Measurements from ENCODE around the gene NCAPD3. TPM values are rescaled to one million over a fixed set of nuclear protein-coding genes. Genes with fewer than 3 reads are reported as not detected.
"Not testable (repeated sequence)": the region's sequence is repeated elsewhere in the genome, so short reads cannot be mapped to it uniquely, and the experiment has no call there.

NCAPD3 gene
- total and polyA plus RNA-seq, 5 donors from 2014 or later: 12.9 to 38.2 (median 15.3) TPM

DNA sequence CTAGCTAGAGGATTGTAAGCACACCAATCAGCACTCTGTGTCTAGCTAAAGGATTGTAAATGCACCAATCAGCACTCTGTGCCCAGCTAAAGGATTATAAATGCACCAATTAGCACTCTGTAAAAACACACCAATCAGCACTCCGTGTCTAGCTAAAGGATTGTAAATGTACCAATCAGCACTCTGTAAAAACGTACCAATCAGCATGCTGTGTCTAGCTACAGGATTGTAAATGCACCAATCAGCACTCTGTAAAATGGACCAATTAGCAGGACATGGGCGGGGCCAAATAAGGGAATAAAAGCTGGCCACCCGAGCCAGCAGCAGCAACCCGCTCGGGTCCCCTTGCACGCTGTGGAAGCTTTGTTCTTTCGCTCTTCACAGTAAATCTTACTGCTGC is 35.7 kb downstream of the NCAPD3 start:
- H3K9me3 Mint-ChIP-seq; H3K4me1 ChIP-seq (ENCODE audit: control insufficient read depth, insufficient read depth, low read length, poor library complexity, severe bottlenecking); H3K4me1 Mint-ChIP-seq; H3K4me3 ChIP-seq (ENCODE audit: low read depth, low read length); H3K27me3 Mint-ChIP-seq; H3K27ac ChIP-seq (ENCODE audit: insufficient read depth, low read length, poor library complexity, severe bottlenecking); H3K27me3 ChIP-seq (ENCODE audit: control insufficient read depth, insufficient read depth, low read length); H3K4me3 Mint-ChIP-seq; H3K9me3 ChIP-seq (ENCODE audit: control insufficient read depth in 2 of 2, low read length in 2 of 2); ATAC-seq (ENCODE audit: low read depth in 2 of 2); H3K27ac Mint-ChIP-seq; DNase-seq: not testable (repeated sequence)
- H3K36me3 ChIP-seq (ENCODE audit: control insufficient read depth, insufficient read depth, low read length): peaks cover 65% of the 10 kb centered on the region
- H3K36me3 Mint-ChIP-seq: peaks cover 59% of the 10 kb centered on the region

DNA sequence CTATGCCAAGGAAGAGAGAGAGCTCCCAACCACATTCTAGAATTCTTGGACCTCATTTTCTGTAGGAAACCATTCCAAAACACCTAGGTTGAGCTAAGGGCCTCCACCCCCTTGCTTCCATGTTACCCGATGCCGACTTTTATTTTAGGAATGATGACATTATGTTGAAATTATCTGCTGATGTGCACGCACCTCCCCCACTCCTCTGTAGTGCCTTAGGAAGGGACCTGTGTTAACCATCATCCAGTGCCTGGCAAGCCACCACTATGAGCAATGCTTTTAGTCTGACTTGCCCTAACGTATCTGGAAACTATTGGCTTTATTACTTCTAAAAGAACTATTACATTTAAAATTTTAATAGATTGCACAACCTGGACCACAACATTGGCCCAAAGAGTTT is 42.1 kb downstream of the NCAPD3 start:
- H3K27ac Mint-ChIP-seq: peak overlapping the region in 2 of 3 donors; percentile 56 to 58
- Histone ChIP-seq H3K27me3 (ENCODE audit: control insufficient read depth, insufficient read depth, low read length) (no peaks in the 10 kb centered on the region), H3K27ac (ENCODE audit: insufficient read depth, low read length, poor library complexity, severe bottlenecking) (no peak overlapping the region), H3K4me3 (ENCODE audit: low read depth, low read length) (no peak overlapping the region), H3K9me3 (ENCODE audit: control insufficient read depth in 2 of 2, low read length in 2 of 2) (no peaks in the 10 kb centered on the region), H3K36me3 (ENCODE audit: control insufficient read depth, insufficient read depth, low read length) (peaks cover 56% of the 10 kb centered on the region), H3K4me1 (ENCODE audit: control insufficient read depth, insufficient read depth, low read length, poor library complexity, severe bottlenecking) (no peaks in the 10 kb centered on the region)
- H3K9me3 Mint-ChIP-seq: no peaks in the 10 kb centered on the region
- ATAC-seq (ENCODE audit: low read depth in 2 of 2) (no peak), DNase-seq (no peak)
- peaks cover 0 to 2% (median 0%) of the 10 kb centered on the region in 4 donors for H3K4me1 Mint-ChIP-seq
- H3K36me3 Mint-ChIP-seq: peaks cover 55% of the 10 kb centered on the region
- no peaks in the 10 kb centered on the region for H3K27me3 Mint-ChIP-seq
- no peak overlapping the region for H3K4me3 Mint-ChIP-seq

DNA sequence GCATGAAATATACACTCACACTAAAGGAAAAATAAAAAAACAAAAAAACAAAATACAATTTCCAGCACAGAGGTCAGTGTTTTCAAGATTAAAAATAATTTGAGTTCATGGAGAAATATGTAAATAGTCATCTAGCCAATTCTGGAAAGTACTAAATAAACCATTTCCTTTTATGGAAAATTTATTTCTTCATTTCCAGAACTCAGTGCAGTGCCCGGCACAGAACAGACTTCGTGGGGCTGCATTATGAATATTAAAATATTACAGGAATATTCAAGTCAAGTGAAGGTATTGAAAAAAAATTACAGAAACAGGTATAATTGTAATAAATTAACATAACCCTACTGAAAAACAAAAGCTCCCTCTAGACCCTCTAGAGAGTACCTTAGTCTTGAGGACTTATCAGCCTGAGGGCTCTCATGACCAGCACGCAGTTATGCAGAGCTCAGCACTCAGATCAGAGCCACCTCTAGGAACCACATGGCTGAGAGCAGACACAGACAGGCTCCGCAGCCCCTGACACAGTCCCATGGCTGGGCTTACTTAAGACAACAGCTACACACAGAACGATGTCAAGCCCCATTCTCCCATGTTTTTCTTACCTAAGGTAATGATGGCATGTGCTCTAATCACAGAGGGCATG is 45.6 kb downstream of the NCAPD3 start:
- Mint-ChIP-seq H3K9me3 (no peaks in the 10 kb centered on the region), H3K36me3 (peaks cover 66% of the 10 kb centered on the region), H3K4me1 (peaks cover 0 to 2% (median 0%) of the 10 kb centered on the region in 4 donors), H3K4me3 (no peak overlapping the region), H3K27ac (peak overlapping the region in 2 of 3 donors; percentile 26 to 40), H3K27me3 (no peaks in the 10 kb centered on the region)
- Histone ChIP-seq H3K4me3 (ENCODE audit: low read depth, low read length) (no peak overlapping the region), H3K36me3 (ENCODE audit: control insufficient read depth, insufficient read depth, low read length) (peaks cover 64% of the 10 kb centered on the region), H3K9me3 (ENCODE audit: control insufficient read depth in 2 of 2, low read length in 2 of 2) (no peaks in the 10 kb centered on the region), H3K4me1 (ENCODE audit: control insufficient read depth, insufficient read depth, low read length, poor library complexity, severe bottlenecking) (no peaks in the 10 kb centered on the region), H3K27ac (ENCODE audit: insufficient read depth, low read length, poor library complexity, severe bottlenecking) (no peak overlapping the region), H3K27me3 (ENCODE audit: control insufficient read depth, insufficient read depth, low read length) (no peaks in the 10 kb centered on the region)
- ATAC-seq (ENCODE audit: low read depth in 2 of 2) (no peak), DNase-seq (no peak)

DNA sequence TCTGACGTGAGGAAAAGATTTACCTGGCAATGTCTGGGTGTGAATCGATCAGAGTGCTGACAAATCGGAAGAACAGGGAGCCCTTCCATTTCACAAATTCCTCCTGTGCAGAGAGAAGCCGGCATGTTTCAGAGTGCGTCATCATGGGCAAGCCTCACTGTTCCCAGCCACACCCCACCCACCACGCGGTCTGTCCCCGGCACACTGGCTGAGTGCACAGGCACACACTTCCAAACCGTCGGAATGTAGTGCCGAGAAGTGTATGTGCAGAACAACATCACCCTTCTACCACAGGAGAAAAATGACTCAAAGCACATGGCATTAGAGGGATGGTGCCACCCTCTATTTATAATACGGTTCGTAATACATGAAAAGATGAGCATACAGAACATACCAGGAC is 47.5 kb downstream of the NCAPD3 start:
- H3K9me3 Mint-ChIP-seq: peaks cover 0 to 2% (median 0%) of the 10 kb centered on the region in 7 donors
- Histone ChIP-seq H3K27me3 (ENCODE audit: control insufficient read depth, insufficient read depth, low read length) (no peaks in the 10 kb centered on the region), H3K36me3 (ENCODE audit: control insufficient read depth, insufficient read depth, low read length) (peaks cover 66% of the 10 kb centered on the region), H3K27ac (ENCODE audit: insufficient read depth, low read length, poor library complexity, severe bottlenecking) (no peak overlapping the region), H3K4me3 (ENCODE audit: low read depth, low read length) (no peak overlapping the region), H3K4me1 (ENCODE audit: control insufficient read depth, insufficient read depth, low read length, poor library complexity, severe bottlenecking) (no peaks in the 10 kb centered on the region), H3K9me3 (ENCODE audit: control insufficient read depth in 2 of 2, low read length in 2 of 2) (no peaks in the 10 kb centered on the region)
- DNase-seq (no peak), ATAC-seq (ENCODE audit: low read depth in 2 of 2) (no peak)
- peaks cover 62% of the 10 kb centered on the region for H3K36me3 Mint-ChIP-seq
- no peak overlapping the region for H3K27ac Mint-ChIP-seq
- H3K4me1 Mint-ChIP-seq: peaks cover 0 to 2% (median 0%) of the 10 kb centered on the region in 4 donors
- H3K27me3 Mint-ChIP-seq: no peaks in the 10 kb centered on the region
- H3K4me3 Mint-ChIP-seq: no peak overlapping the region

DNA sequence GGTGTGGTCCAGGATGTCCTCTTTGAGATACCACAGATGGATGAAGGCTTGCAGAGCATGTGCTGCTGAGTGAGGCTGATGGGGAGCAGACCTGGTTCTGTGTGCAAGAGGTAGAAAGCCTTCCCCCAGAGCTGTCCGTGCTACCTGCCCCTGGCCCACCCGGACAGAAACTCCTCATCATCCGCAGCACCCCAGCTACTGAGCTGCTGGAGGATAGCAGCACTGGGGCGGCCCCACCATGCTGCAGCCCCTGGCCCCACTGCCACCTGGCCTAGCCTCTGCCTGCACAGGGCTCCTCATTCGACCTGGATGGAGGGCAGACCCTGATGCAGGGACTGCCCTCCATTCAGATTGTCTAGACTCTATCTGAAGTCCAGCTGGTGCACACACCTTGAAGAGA is 50.5 kb downstream of the NCAPD3 start:
- peaks cover 60% of the 10 kb centered on the region for H3K36me3 Mint-ChIP-seq
- H3K9me3 Mint-ChIP-seq: peaks cover 0 to 2% (median 0%) of the 10 kb centered on the region in 7 donors
- H3K4me1 Mint-ChIP-seq: no peaks in the 10 kb centered on the region

DNA sequence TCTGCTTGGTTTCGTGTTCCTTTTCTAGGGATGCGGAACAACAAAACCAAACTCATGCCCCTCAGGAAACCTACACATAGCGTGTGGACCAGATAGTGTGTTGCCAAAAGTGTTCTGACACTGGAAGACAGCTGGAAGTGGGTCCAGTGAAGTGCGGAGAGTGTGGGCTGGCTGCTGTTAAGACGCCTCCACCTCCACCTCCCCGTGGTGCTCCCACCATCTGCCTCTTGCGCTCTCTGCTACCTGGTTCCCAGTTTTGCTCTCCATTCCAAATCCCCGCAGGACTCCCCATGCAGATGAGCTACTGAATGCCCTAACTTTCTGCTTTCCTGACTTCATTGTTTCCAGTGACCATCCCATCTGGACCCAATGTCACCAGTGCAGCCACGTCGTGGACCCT is 51.8 kb downstream of the NCAPD3 start:
- Histone ChIP-seq H3K4me3 (ENCODE audit: low read depth, low read length) (no peak overlapping the region), H3K27me3 (ENCODE audit: control insufficient read depth, insufficient read depth, low read length) (no peaks in the 10 kb centered on the region), H3K27ac (ENCODE audit: insufficient read depth, low read length, poor library complexity, severe bottlenecking) (no peak overlapping the region), H3K36me3 (ENCODE audit: control insufficient read depth, insufficient read depth, low read length) (peaks cover 52% of the 10 kb centered on the region), H3K4me1 (ENCODE audit: control insufficient read depth, insufficient read depth, low read length, poor library complexity, severe bottlenecking) (no peaks in the 10 kb centered on the region), H3K9me3 (ENCODE audit: control insufficient read depth in 2 of 2, low read length in 2 of 2) (no peaks in the 10 kb centered on the region)
- Mint-ChIP-seq H3K27ac (peak overlapping the region in 1 of 3 donors; percentile 71), H3K9me3 (peaks cover 0 to 2% (median 0%) of the 10 kb centered on the region in 7 donors), H3K36me3 (peaks cover 58% of the 10 kb centered on the region), H3K27me3 (no peaks in the 10 kb centered on the region), H3K4me3 (no peak overlapping the region), H3K4me1 (no peaks in the 10 kb centered on the region)
- no peak for DNase-seq
- ATAC-seq (ENCODE audit: low read depth in 2 of 2): no peak

More for the DNA sequence above, 50.5 kb downstream of the NCAPD3 start:
- H3K9me3 ChIP-seq (ENCODE audit: control insufficient read depth in 2 of 2, low read length in 2 of 2): no peaks in the 10 kb centered on the region
- no peaks in the 10 kb centered on the region for H3K27me3 ChIP-seq (ENCODE audit: control insufficient read depth, insufficient read depth, low read length)
- H3K36me3 ChIP-seq (ENCODE audit: control insufficient read depth, insufficient read depth, low read length): peaks cover 59% of the 10 kb centered on the region
- no peak for ATAC-seq (ENCODE audit: low read depth in 2 of 2)
- no peak for DNase-seq
- H3K4me3 ChIP-seq (ENCODE audit: low read depth, low read length): no peak overlapping the region
- H3K27me3 Mint-ChIP-seq: no peaks in the 10 kb centered on the region
- no peaks in the 10 kb centered on the region for H3K4me1 ChIP-seq (ENCODE audit: control insufficient read depth, insufficient read depth, low read length, poor library complexity, severe bottlenecking)
- no peak overlapping the region for H3K27ac ChIP-seq (ENCODE audit: insufficient read depth, low read length, poor library complexity, severe bottlenecking)
- no peak overlapping the region for H3K27ac Mint-ChIP-seq
- H3K4me3 Mint-ChIP-seq: no peak overlapping the region

DNA sequence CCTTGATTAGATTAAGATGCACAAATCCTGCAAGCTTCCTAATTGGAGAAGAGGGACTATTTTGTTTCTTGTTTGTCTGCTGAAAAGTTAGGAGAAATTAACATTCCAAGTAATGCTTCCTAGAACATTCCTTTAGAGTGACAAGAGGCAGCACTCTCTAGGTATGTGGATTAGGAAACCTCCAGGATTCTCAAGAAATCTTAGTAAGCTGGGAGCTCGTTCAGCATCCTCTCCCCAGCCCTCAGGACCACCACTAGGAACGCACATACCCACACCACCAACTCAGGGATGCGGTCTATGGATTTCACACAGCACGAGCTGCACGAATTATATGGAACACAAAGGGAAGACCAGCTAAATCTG is 52.9 kb downstream of the NCAPD3 start:
- Histone ChIP-seq H3K27me3 (ENCODE audit: control insufficient read depth, insufficient read depth, low read length) (no peaks in the 10 kb centered on the region), H3K4me3 (ENCODE audit: low read depth, low read length) (no peak overlapping the region), H3K4me1 (ENCODE audit: control insufficient read depth, insufficient read depth, low read length, poor library complexity, severe bottlenecking) (no peaks in the 10 kb centered on the region), H3K27ac (ENCODE audit: insufficient read depth, low read length, poor library complexity, severe bottlenecking) (no peak overlapping the region), H3K36me3 (ENCODE audit: control insufficient read depth, insufficient read depth, low read length) (peaks cover 42% of the 10 kb centered on the region), H3K9me3 (ENCODE audit: control insufficient read depth in 2 of 2, low read length in 2 of 2) (no peaks in the 10 kb centered on the region)
- no peak overlapping the region for H3K27ac Mint-ChIP-seq
- H3K27me3 Mint-ChIP-seq: no peaks in the 10 kb centered on the region
- peaks cover 49% of the 10 kb centered on the region for H3K36me3 Mint-ChIP-seq
- ATAC-seq (ENCODE audit: low read depth in 2 of 2) (no peak), DNase-seq (no peak)
- no peaks in the 10 kb centered on the region for H3K4me1 Mint-ChIP-seq
- H3K9me3 Mint-ChIP-seq: peaks cover 0 to 2% (median 0%) of the 10 kb centered on the region in 7 donors
- no peak overlapping the region for H3K4me3 Mint-ChIP-seq

DNA sequence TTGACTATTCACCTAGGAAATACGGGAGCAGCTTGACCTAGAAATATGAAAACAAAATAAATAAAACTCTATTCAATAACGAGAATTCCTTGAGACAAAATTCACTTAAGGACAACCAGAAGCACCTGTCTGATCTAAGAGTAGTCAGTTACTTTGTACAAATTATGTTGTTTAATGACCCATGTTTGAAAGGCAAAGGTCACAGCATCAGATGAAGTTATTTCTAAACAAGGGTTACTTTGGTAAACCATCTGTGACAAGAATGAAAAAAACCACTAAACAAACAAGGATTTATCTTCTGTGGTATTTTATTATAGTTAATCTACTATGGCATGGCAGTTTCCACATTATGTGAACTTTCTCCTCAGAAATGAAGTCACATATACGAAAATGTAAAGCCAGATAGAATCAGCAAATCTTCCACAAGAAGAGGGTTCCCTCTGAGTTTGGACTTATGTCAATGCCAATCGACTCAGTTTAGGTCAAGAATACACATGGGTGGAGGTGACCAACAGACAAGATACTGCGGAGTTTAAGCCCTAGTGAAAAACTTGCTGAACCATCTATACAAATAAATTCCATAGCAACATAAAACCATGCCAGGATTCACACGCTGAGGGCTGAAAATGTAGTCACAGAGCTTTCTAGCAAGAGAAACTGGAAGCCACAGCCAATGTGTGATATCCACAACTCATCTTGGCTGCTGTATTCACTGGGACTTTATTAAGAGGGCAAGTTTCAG is 53.4 kb downstream of the NCAPD3 start:
- H3K36me3 ChIP-seq (ENCODE audit: control insufficient read depth, insufficient read depth, low read length): peaks cover 37% of the 10 kb centered on the region
- H3K4me3 Mint-ChIP-seq: no peak overlapping the region
- no peak for ATAC-seq (ENCODE audit: low read depth in 2 of 2)

More for the DNA sequence above, 53.4 kb downstream of the NCAPD3 start:
- no peak for DNase-seq
- Histone ChIP-seq H3K4me3 (ENCODE audit: low read depth, low read length) (no peak overlapping the region), H3K27me3 (ENCODE audit: control insufficient read depth, insufficient read depth, low read length) (no peaks in the 10 kb centered on the region), H3K4me1 (ENCODE audit: control insufficient read depth, insufficient read depth, low read length, poor library complexity, severe bottlenecking) (no peaks in the 10 kb centered on the region), H3K27ac (ENCODE audit: insufficient read depth, low read length, poor library complexity, severe bottlenecking) (no peak overlapping the region), H3K9me3 (ENCODE audit: control insufficient read depth in 2 of 2, low read length in 2 of 2) (no peaks in the 10 kb centered on the region)
- H3K4me1 Mint-ChIP-seq: no peaks in the 10 kb centered on the region
- no peaks in the 10 kb centered on the region for H3K27me3 Mint-ChIP-seq
- peaks cover 0 to 2% (median 0%) of the 10 kb centered on the region in 7 donors for H3K9me3 Mint-ChIP-seq
- H3K27ac Mint-ChIP-seq: peak overlapping the region in 2 of 3 donors; percentile 46 to 57
- peaks cover 50% of the 10 kb centered on the region for H3K36me3 Mint-ChIP-seq
